H1 (cell line): ENCODE measurements around the gene CLEC18C. TPM values are rescaled to one million over a fixed set of nuclear protein-coding genes. Genes with fewer than 3 reads are reported as not detected.
"Not testable (repeated sequence)": the region's sequence is repeated elsewhere in the genome, so short reads cannot be mapped to it uniquely, and the experiment has no call there.

ENCODE experiments used
- CTCF ChIA-PET: fragments of 300-600 bp; sonication (Branson Sonifier 250); formaldehyde crosslinking; loops from one replicate; lab custom pipeline; 2021; ENCODE audit not compliant: partially characterized antibody; lab: Charles Lee
- POLR2A ChIA-PET: fragments of 300-600 bp; sonication (Branson Sonifier 250); formaldehyde crosslinking; loops from one replicate; lab custom pipeline; 2021; ENCODE audit warnings: inconsistent platforms; ENCODE audit not compliant: partially characterized antibody; lab: Charles Lee
- DNase-seq, 2 experiments: peaks; one replicate each; pipeline versions ENCODE4 v3.0.0 to v3.0.0-alpha.2; 2010 to 2022; ENCODE audit warnings: low spot score in 2 of 2, low read depth in 1 of 2, mixed read lengths in 1 of 2
- FAIRE-seq: peaks from 2 replicates; lab custom pipeline; 2011; peaks lifted over from hg19 to GRCh38; lab: Jason Lieb, UNC
- H2AFZ ChIP-seq: 2 replicates; pipeline ENCODE4 v1.8.1; 2012; ENCODE audit warnings: low read length, inconsistent platforms
- H2AK5ac ChIP-seq: 2 replicates; pipeline ENCODE4 v1.6.1; 2013; ENCODE audit warnings: low read depth, low read length
- H2BK120ac ChIP-seq: replicated peaks from 2 replicates; pipeline ENCODE3; 2013; ENCODE audit warnings: low read depth, low read length, inconsistent platforms
- H2BK12ac ChIP-seq: 2 replicates; pipeline ENCODE4 v1.6.1; 2013; ENCODE audit warnings: low read depth, low read length
- H2BK15ac ChIP-seq: 2 replicates; pipeline ENCODE4 v1.6.1; 2013; ENCODE audit warnings: low read length
- H2BK20ac ChIP-seq: 2 replicates; pipeline ENCODE4 v1.6.1; 2013; ENCODE audit warnings: low read length
- H2BK5ac ChIP-seq: 2 replicates; pipeline ENCODE4 v1.6.1; 2013; ENCODE audit warnings: low read depth, low read length
- H3K14ac ChIP-seq: 2 replicates; pipeline ENCODE4 v1.6.1; 2013; ENCODE audit warnings: inconsistent platforms; ENCODE audit not compliant: insufficient read length
- H3K18ac ChIP-seq: 2 replicates; pipeline ENCODE4 v1.6.1; 2013; ENCODE audit warnings: low read length; ENCODE audit errors: extremely low read depth
- H3K23ac ChIP-seq: 2 replicates; pipeline ENCODE4 v1.6.1; 2013; ENCODE audit warnings: inconsistent platforms; ENCODE audit not compliant: insufficient read length
- H3K23me2 ChIP-seq: 2 replicates; pipeline ENCODE4 v1.6.1; 2013; ENCODE audit warnings: low read depth, low read length
- H3K27ac ChIP-seq: 2 replicates; pipeline ENCODE4 v1.6.1; 2011; ENCODE audit warnings: low read depth, low read length, inconsistent platforms
- H3K27me3 ChIP-seq, 4 experiments: replicated peaks in 1 of 4; 1 replicate in 1 of 4; 2 replicates in 3 of 4; pipeline versions ENCODE4 v1.6.1 to v1.8.1; 2011 to 2013; ENCODE audit warnings: low read length in 3 of 4, mild to moderate bottlenecking in 3 of 4, inconsistent platforms in 2 of 4, mixed read lengths in 2 of 4, moderate library complexity in 1 of 4; ENCODE audit not compliant: control insufficient read depth in 3 of 4, insufficient read depth in 3 of 4; ENCODE audit errors: extremely low read depth in 1 of 4
- H3K36me3 ChIP-seq, 4 experiments: 2 replicates each; pipeline versions ENCODE4 v1.6.1 to v1.8.1; 2011 to 2013; ENCODE audit warnings: mild to moderate bottlenecking in 4 of 4, low read length in 3 of 4, moderate library complexity in 2 of 4, control low read depth in 1 of 4, inconsistent platforms in 1 of 4; ENCODE audit not compliant: insufficient read depth in 4 of 4, control insufficient read depth in 2 of 4
- H3K4ac ChIP-seq: replicated peaks from 2 replicates; pipeline ENCODE3; 2013; ENCODE audit warnings: low read length, low read depth, mixed read lengths, inconsistent platforms; ENCODE audit not compliant: insufficient read length
- H3K4me1 ChIP-seq, 4 experiments: replicated peaks in 1 of 4; 1 replicate in 1 of 4; 2 replicates in 3 of 4; pipeline versions ENCODE4 v1.6.1 to v1.8.1; 2011 to 2013; ENCODE audit warnings: low read length in 3 of 4, inconsistent platforms in 2 of 4, mixed read lengths in 1 of 4; ENCODE audit not compliant: insufficient read depth in 4 of 4, control insufficient read depth in 3 of 4
- H3K4me2 ChIP-seq, 2 experiments: 2 replicates each; pipeline versions ENCODE4 v1.6.1 to v1.8.1; 2011 to 2013; ENCODE audit warnings: low read depth in 2 of 2, low read length in 2 of 2, control low read depth in 1 of 2, inconsistent platforms in 1 of 2, mild to moderate bottlenecking in 1 of 2; ENCODE audit not compliant: insufficient read depth in 1 of 2
- H3K4me3 ChIP-seq, 4 experiments: fragments of 200-600, 300-600 bp in 1 of 4; sonication (generic), shearing (Covaris generic), sonication (Bioruptor Twin) in 1 of 4; 2 replicates each; pipeline versions ENCODE4 v1.5.1 to v1.8.1; 2011 to 2016; ENCODE audit warnings: low read length in 4 of 4, low read depth in 3 of 4, control low read depth in 2 of 4, inconsistent platforms in 2 of 4, mild to moderate bottlenecking in 2 of 4, mixed read lengths in 1 of 4, moderate library complexity in 1 of 4; ENCODE audit not compliant: insufficient read depth in 2 of 4; ENCODE audit errors: extremely low read depth in 1 of 4
- H3K56ac ChIP-seq: replicated peaks from 2 replicates; pipeline ENCODE3; 2013; ENCODE audit warnings: low read depth, mild to moderate bottlenecking, mixed read lengths, low read length, inconsistent platforms; ENCODE audit not compliant: insufficient read length
- H3K79me1 ChIP-seq: 2 replicates; pipeline ENCODE4 v1.6.1; 2013; ENCODE audit warnings: low read depth, low read length, control low read depth
- H3K79me2 ChIP-seq, 2 experiments: 2 replicates each; pipeline versions ENCODE4 v1.6.1 to v1.8.1; 2012 to 2013; ENCODE audit warnings: low read length in 2 of 2, mild to moderate bottlenecking in 2 of 2, inconsistent platforms in 1 of 2; ENCODE audit not compliant: insufficient read depth in 2 of 2, control insufficient read depth in 1 of 2
- H3K9ac ChIP-seq, 4 experiments: replicated peaks in 1 of 4; 1 replicate in 1 of 4; 2 replicates in 3 of 4; pipeline versions ENCODE4 v1.6.1 to v1.8.1; 2011 to 2013; ENCODE audit warnings: low read depth in 3 of 4, low read length in 3 of 4, control low read depth in 2 of 4, mild to moderate bottlenecking in 2 of 4, moderate library complexity in 2 of 4, inconsistent platforms in 1 of 4; ENCODE audit errors: extremely low read depth in 1 of 4
- H3K9me3 ChIP-seq, 2 experiments: 2 replicates each; pipeline versions ENCODE4 v1.6.1 to v1.8.1; 2012 to 2013; ENCODE audit warnings: mild to moderate bottlenecking in 2 of 2, moderate library complexity in 2 of 2, control low read depth in 1 of 2, inconsistent platforms in 1 of 2, low read depth in 1 of 2, low read length in 1 of 2, mixed read lengths in 1 of 2; ENCODE audit not compliant: insufficient read depth in 2 of 2
- H4K20me1 ChIP-seq, 2 experiments: replicated peaks in 1 of 2; 2 replicates each; pipeline versions ENCODE3 to v1.8.1; 2011 to 2013; ENCODE audit warnings: inconsistent platforms in 2 of 2, low read length in 2 of 2, mild to moderate bottlenecking in 1 of 2; ENCODE audit not compliant: insufficient read depth in 2 of 2, control insufficient read depth in 1 of 2
- H4K5ac ChIP-seq: 2 replicates; pipeline ENCODE4 v1.6.1; 2013; ENCODE audit warnings: low read length, low read depth, mixed read lengths, inconsistent platforms; ENCODE audit not compliant: insufficient read length
- H4K8ac ChIP-seq: 2 replicates; pipeline ENCODE4 v1.8.0; 2013; ENCODE audit warnings: mild to moderate bottlenecking, moderate library complexity, low read length, inconsistent platforms; ENCODE audit not compliant: insufficient read depth; ENCODE audit errors: extremely low read depth
- H4K91ac ChIP-seq: replicated peaks from 2 replicates; pipeline ENCODE3; 2013; ENCODE audit warnings: low read length, mixed read lengths, inconsistent platforms; ENCODE audit not compliant: insufficient read length
- WGBS, 2 experiments: shearing (Covaris generic) in 1 of 2; methylation state at CpG; one replicate each; pipeline versions ENCODE4 v1.1.6 to v1.1.7; 2013 to 2015; ENCODE audit warnings: low lambda C conversion rate in 2 of 2, mixed read lengths in 2 of 2, inconsistent platforms in 1 of 2, low coverage in 1 of 2, missing lambda C conversion rate in 1 of 2; ENCODE audit not compliant: insufficient replicate concordance in 2 of 2, insufficient coverage in 1 of 2, insufficient read length in 1 of 2; ENCODE audit errors: extremely low coverage in 1 of 2, missing lambda C conversion rate in 1 of 2; 5-methylcytosine and 5-hydroxymethylcytosine counted together
- polyA plus RNA-seq, 7 experiments: library from polyadenylated mRNA; depleted of rRNA in 3 of 7; stranded (reverse) in 5 of 7; unstranded in 2 of 7; fragments of >200 nt in 5 of 7; fragments of 200-250 nt in 2 of 7; gene quantifications; 1 replicate in 5 of 7; 2 replicates in 1 of 7; 4 replicates in 1 of 7; pipeline versions ENCODE4 v1.2.1 to v1.2.3, GENCODE V29; 2011 to 2013; ENCODE audit warnings: missing spikeins in 2 of 7, mixed read lengths in 2 of 7
- total RNA-seq: library from RNA; stranded (reverse); fragmentation: NEBNext Ultra II Directional; extraction: Animal tissue kit (Norgen Biotek cat#: 25700); gene quantifications from 2 replicates; pipeline ENCODE4 v1.2.1, GENCODE V29; 2021

The CLEC18C gene
- total and polyA plus RNA-seq, 2 of the 8 experiments (the other 6 are each of a cell fraction or from before 2014, with no cell fraction given): 0.11 TPM; not detected in 1

DNA sequence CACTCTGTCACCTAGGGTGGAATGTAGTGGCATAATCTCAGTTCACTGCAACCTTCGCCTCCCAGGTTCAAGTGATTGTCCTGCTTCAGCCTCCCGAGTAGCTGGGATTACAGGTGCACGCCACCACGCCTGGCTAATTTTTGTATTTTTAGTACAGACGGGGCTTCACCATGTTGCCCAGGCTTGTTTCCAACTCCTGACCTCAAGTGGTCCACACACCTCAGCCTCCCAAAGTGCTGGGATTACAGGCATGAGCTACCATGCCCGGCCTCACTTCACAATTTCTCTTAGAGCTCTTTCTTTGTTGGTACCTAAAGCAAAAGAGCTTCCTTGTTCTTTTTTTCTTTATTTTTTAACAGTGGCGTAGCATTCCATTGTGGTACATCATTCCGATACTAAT lies 24.3 kb upstream of the CLEC18C start:
- whole genome bisulfite sequencing, 2 experiments: 89% methylated on average over 8 of the region's 8 CpGs; no CpG with 5 or more reads in 1 of the 2 experiments
- POLR2A ChIA-PET: not testable (repeated sequence)

More for the DNA sequence above, 24.3 kb upstream of the CLEC18C start:
- H3K4ac ChIP-seq, H4K5ac ChIP-seq, H3K79me2 ChIP-seq, H3K4me1 ChIP-seq, FAIRE-seq, H3K23me2 ChIP-seq, DNase-seq, H3K9ac ChIP-seq, H3K56ac ChIP-seq, H3K4me3 ChIP-seq, H2BK20ac ChIP-seq, H2BK120ac ChIP-seq, H2BK15ac ChIP-seq, H2AK5ac ChIP-seq, H3K18ac ChIP-seq, H3K79me1 ChIP-seq, H2BK5ac ChIP-seq, H3K14ac ChIP-seq, H4K8ac ChIP-seq, H3K4me2 ChIP-seq, H4K91ac ChIP-seq, H2AFZ ChIP-seq, H3K9me3 ChIP-seq, H3K27me3 ChIP-seq, H3K27ac ChIP-seq, H3K23ac ChIP-seq, H4K20me1 ChIP-seq, H2BK12ac ChIP-seq: not testable (repeated sequence)
- CTCF ChIA-PET: interaction anchor here (2.3 kb wide), 1 partner anchor 10 kb away, joined by 10 read pairs; no protein-coding TSS in a partner anchor
- peaks cover 25 to 63% (median 38%) of the 10 kb centered on the region in 4 experiments for H3K36me3 ChIP-seq
